ENCODE measurements around the gene RNF220.

The RNF220 gene

GRCh38 chr1:44523593-44524591, 118.8 kb downstream of the RNF220 start:
- DNase-seq (ENCODE audit: low spot score) = no peak

GRCh38 chr1:44524655-44525500, 119.8 kb downstream of the RNF220 start:
- no peak for DNase-seq (ENCODE audit: low spot score)

- DNase-seq (ENCODE audit: low spot score) = no peak
These were observed 121.4 kb downstream of the RNF220 start for GRCh38 chr1:44526295-44527073.

GRCh38 chr1:44531785-44532566, 126.9 kb downstream of the RNF220 start:
- DNase-seq (ENCODE audit: low spot score) = peak; percentile 55

GRCh38 chr1:44532567-44532944, 127.5 kb downstream of the RNF220 start:
- no peak for DNase-seq (ENCODE audit: low spot score)

- no peak for DNase-seq (ENCODE audit: low spot score)
These were observed 129.7 kb downstream of the RNF220 start for GRCh38 chr1:44534771-44535170.

- DNase-seq (ENCODE audit: low spot score) = no peak
These were observed 131.5 kb downstream of the RNF220 start for GRCh38 chr1:44536357-44537209.

- no peak for DNase-seq (ENCODE audit: low spot score)
These were observed 132.5 kb downstream of the RNF220 start for GRCh38 chr1:44537538-44537937.

GRCh38 chr1:44537956-44538355, 132.9 kb downstream of the RNF220 start:
- no peak for DNase-seq (ENCODE audit: low spot score)

- no peak for DNase-seq (ENCODE audit: low spot score)
These were observed 135.1 kb downstream of the RNF220 start for GRCh38 chr1:44539991-44540730.

GRCh38 chr1:44542420-44543063, 137.5 kb downstream of the RNF220 start:
- DNase-seq (ENCODE audit: low spot score) = no peak

GRCh38 chr1:44543064-44543744, 138.1 kb downstream of the RNF220 start:
- no peak for DNase-seq (ENCODE audit: low spot score)

GRCh38 chr1:44543786-44544185, 138.7 kb downstream of the RNF220 start:
- no peak for DNase-seq (ENCODE audit: low spot score)

- DNase-seq (ENCODE audit: low spot score) = no peak
These were observed 139.9 kb downstream of the RNF220 start for GRCh38 chr1:44544960-44545359.

GRCh38 chr1:44545961-44546360, 140.9 kb downstream of the RNF220 start:
- DNase-seq (ENCODE audit: low spot score) = no peak

GRCh38 chr1:44546403-44547053, 141.5 kb downstream of the RNF220 start:
- DNase-seq (ENCODE audit: low spot score) = no peak

- DNase-seq (ENCODE audit: low spot score) = no peak
These were observed 142.3 kb downstream of the RNF220 start for GRCh38 chr1:44547361-44547760.

- DNase-seq (ENCODE audit: low spot score) = no peak
These were observed 142.8 kb downstream of the RNF220 start for GRCh38 chr1:44547837-44548236.
